GM12878 (cell line): Measurements from ENCODE around the gene FERD3L. TPM values are rescaled to one million over a fixed set of nuclear protein-coding genes. Genes with fewer than 3 reads are reported as not detected.

Experiments used
- ATAC-seq: fragments of 200-7000 bp; cut with Tn5 transposase; 3 replicates; pipeline ENCODE4 v1.9.1; 2020; ENCODE audit warnings: mild to moderate bottlenecking, moderate library complexity
- BruUV-seq: library from RNA; stranded (reverse); fragments of 400-500 nt; replicated peaks from 2 replicates; lab custom pipeline; 2021; lab: Mats Ljungman, UMichigan
- CTCF ChIA-PET: fragments of 300-600 bp; sonication (Branson Sonifier 250); formaldehyde crosslinking; extraction: SDS; loops from one replicate; lab custom pipeline; 2021; ENCODE audit warnings: inconsistent platforms; lab: Yijun Ruan, JAX
- POLR2A ChIA-PET: fragments of 350-600 bp; formaldehyde crosslinking; extraction: SDS; loops from one replicate; lab custom pipeline; 2021; ENCODE audit warnings: inconsistent platforms; lab: Charles Lee
- RAD21 ChIA-PET: fragments of 300-600 bp; sonication (Branson Sonifier 250); formaldehyde crosslinking; loops from one replicate; lab custom pipeline; 2023; ENCODE audit warnings: antibody characterized with exemption; ENCODE audit not compliant: unreplicated experiment; lab: Charles Lee
- SMC1A ChIA-PET: fragments of 300-600 bp; sonication (Branson Sonifier 250); formaldehyde crosslinking; loops from one replicate; lab custom pipeline; 2023; ENCODE audit not compliant: unreplicated experiment, uncharacterized antibody; lab: Charles Lee
- DNase-seq: peaks from one replicate; pipeline ENCODE4 v3.0.0-alpha.2; 2011; ENCODE audit warnings: low read depth, low spot score
- FAIRE-seq: peaks from 3 replicates; lab custom pipeline; 2011; peaks lifted over from hg19 to GRCh38; lab: Jason Lieb, UNC
- H2AFZ ChIP-seq: 2 replicates; pipeline ENCODE4 v1.6.0; 2011; ENCODE audit warnings: low read depth, low read length, control low read depth; ENCODE audit not compliant: control insufficient read depth
- H3K27ac ChIP-seq: 2 replicates; pipeline ENCODE4 v1.5.1; 2011; ENCODE audit warnings: control low read depth; ENCODE audit not compliant: control insufficient read depth, insufficient read depth
- H3K27me3 ChIP-seq, 2 experiments: replicated peaks in 1 of 2; 2 replicates each; pipeline versions ENCODE4 v1.6.0 to v1.6.1; 2011; ENCODE audit warnings: low read length in 1 of 2; ENCODE audit not compliant: control insufficient read depth in 2 of 2, insufficient read depth in 2 of 2
- H3K36me3 ChIP-seq, 2 experiments: 2 replicates each; pipeline ENCODE4 v1.5.1; 2011; ENCODE audit warnings: low read length in 1 of 2; ENCODE audit not compliant: control insufficient read depth in 2 of 2, insufficient read depth in 2 of 2
- H3K4me1 ChIP-seq: 2 replicates; pipeline ENCODE4 v1.6.1; 2011; ENCODE audit warnings: mild to moderate bottlenecking, low read length, moderate library complexity, mixed read lengths; ENCODE audit not compliant: control insufficient read depth, insufficient read depth
- H3K4me2 ChIP-seq: 2 replicates; pipeline ENCODE4 v1.6.0; 2011; ENCODE audit warnings: control low read depth; ENCODE audit not compliant: control insufficient read depth, insufficient read depth
- H3K4me3 ChIP-seq: fragments of 200-600 bp; sonication (generic); 2 replicates; pipeline ENCODE4 v1.5.1; 2016
- H3K79me2 ChIP-seq: 2 replicates; pipeline ENCODE4 v1.6.0; 2011; ENCODE audit warnings: low read length; ENCODE audit not compliant: control insufficient read depth, insufficient read depth
- H3K9ac ChIP-seq: 2 replicates; pipeline ENCODE4 v1.8.0; 2011; ENCODE audit warnings: low read length, control low read depth, mixed read lengths; ENCODE audit not compliant: control insufficient read depth, insufficient read depth
- H3K9me3 ChIP-seq: replicated peaks from 3 replicates; pipeline ENCODE4 v1.5.1; 2011; ENCODE audit warnings: mild to moderate bottlenecking, low read length; ENCODE audit not compliant: control insufficient read depth, insufficient read depth
- H4K20me1 ChIP-seq: 2 replicates; pipeline ENCODE4 v1.6.0; 2011; ENCODE audit not compliant: control insufficient read depth, insufficient read depth
- BCLAF1 ChIP-seq: fragments of 450-650 bp; IDR thresholded peaks from 2 replicates; pipeline ENCODE4 v1.6.1; 2017; ENCODE audit warnings: antibody characterized with exemption, mild to moderate bottlenecking, moderate library complexity
- SKIL ChIP-seq: fragments of 450-650 bp; IDR thresholded peaks from 2 replicates; pipeline ENCODE4 v1.6.1; 2017; ENCODE audit warnings: mild to moderate bottlenecking, low read depth, inconsistent platforms; ENCODE audit not compliant: poor library complexity, severe bottlenecking
- ZNF622 ChIP-seq: fragments of 450-650 bp; IDR thresholded peaks from 2 replicates; pipeline ENCODE4 v1.6.1; 2017; ENCODE audit warnings: mild to moderate bottlenecking, inconsistent platforms
- ZZZ3 ChIP-seq: IDR thresholded peaks from 2 replicates; pipeline ENCODE4 v1.6.1; 2011; ENCODE audit warnings: low read depth; ENCODE audit not compliant: control insufficient read depth, insufficient read length
- WGBS: methylation state at CpG from one replicate; pipeline ENCODE4 v1.1.6; 2016; ENCODE audit warnings: low lambda C conversion rate; ENCODE audit not compliant: insufficient replicate concordance, insufficient coverage; ENCODE audit errors: missing lambda C conversion rate; 5-methylcytosine and 5-hydroxymethylcytosine counted together
- in situ Hi-C: fragments of 300-500 bp; cut with MboI; formaldehyde crosslinking; loops from 9 replicates; pipeline ENCODE4 v1.14.3; 2018; ENCODE audit warnings: mixed read lengths
- intact Hi-C: fragments of 100-400 bp; cut with micrococcal nuclease; formaldehyde crosslinking; loops from one replicate; pipeline ENCODE4 v1.14.2; 2022; ENCODE audit not compliant: unreplicated experiment
- polyA plus RNA-seq, 11 experiments: library from polyadenylated mRNA; depleted of rRNA in 4 of 11; unstranded in 6 of 11; stranded (reverse) in 5 of 11; fragments of >200 nt; fragmentation: Nextera tagmentation in 4 of 11; fragmentation: Illumina TruSeq in 1 of 11; extraction: Ambion mirVana in 4 of 11; extraction: Trizol in 1 of 11; gene quantifications; 1 replicate in 1 of 11; 2 replicates in 10 of 11; pipeline versions ENCODE4 v1.2.1 to v1.2.3, GENCODE V29; 2011 to 2016; ENCODE audit warnings: inconsistent platforms in 2 of 11, missing spikeins in 2 of 11, low read depth in 1 of 11
- total RNA-seq, 4 experiments: library from RNA; depleted of rRNA in 3 of 4; stranded (reverse); fragments of >200 nt in 3 of 4; fragmentation: Illumina TruSeq in 1 of 4; extraction: Trizol in 1 of 4; gene quantifications; 2 replicates each; pipeline versions ENCODE4 v1.2.1 to v1.2.3, GENCODE V29; 2013 to 2021

FERD3L gene
- total and polyA plus RNA-seq, 10 of the 15 experiments (the other 5 are each of a cell fraction or from before 2014, with no cell fraction given) = not detected

GRCh38 chr7:19133886-19134285 lies 11.3 kb downstream of the FERD3L start:
- TF ChIP-seq SKIL = no peak
- no peak overlapping the region for H2AFZ ChIP-seq
- no peaks in the 10 kb centered on the region for H3K27me3 ChIP-seq
- H3K4me1 ChIP-seq = no peaks in the 10 kb centered on the region
- DNase-seq (no peak), FAIRE-seq (no peak), ATAC-seq (no peak)
- no peak overlapping the region for H3K9ac ChIP-seq
- 9% methylated on average over 4 of the region's 4 CpGs for WGBS
- H3K79me2 ChIP-seq = no peaks in the 10 kb centered on the region
- no peaks in the 10 kb centered on the region for H3K36me3 ChIP-seq
- H3K27ac ChIP-seq = no peak overlapping the region
- no peak overlapping the region for H3K4me3 ChIP-seq
- BruUV-seq = no TSS peak
- no peaks in the 10 kb centered on the region for H3K9me3 ChIP-seq
- RAD21 ChIA-PET = no interaction called here
- no peaks in the 10 kb centered on the region for H4K20me1 ChIP-seq
- in situ Hi-C loops = no loop called here
- intact Hi-C loops = no loop called here
- CTCF ChIA-PET = interaction anchor here (1.2 kb wide), 1 partner anchor 12 kb away, joined by 4 read pairs; no protein-coding TSS in a partner anchor
- no peak overlapping the region for H3K4me2 ChIP-seq
- SMC1A ChIA-PET = no interaction called here
- POLR2A ChIA-PET = no interaction called here

- Histone ChIP-seq H3K27ac (no peak overlapping the region), H4K20me1 (no peaks in the 10 kb centered on the region), H3K4me2 (no peak overlapping the region), H3K79me2 (no peaks in the 10 kb centered on the region), H3K27me3 (no peaks in the 10 kb centered on the region), H3K9me3 (no peaks in the 10 kb centered on the region), H3K4me3 (no peak overlapping the region), H2AFZ (no peak overlapping the region), H3K36me3 (no peaks in the 10 kb centered on the region), H3K9ac (no peak overlapping the region), H3K4me1 (no peaks in the 10 kb centered on the region)
- TF ChIP-seq ZZZ3 (no peak), BCLAF1 (no peak), ZNF622 (no peak)
- intact Hi-C loops = no loop called here
- no TSS peak for BruUV-seq
- WGBS = 35% methylated on average over 4 of the region's 4 CpGs
- ChIA-PET CTCF (interaction anchor here (1.2 kb wide), 1 partner anchor 11 kb away, joined by 4 read pairs; no protein-coding TSS in a partner anchor), POLR2A (no interaction called here), SMC1A (no interaction called here), RAD21 (no interaction called here)
- DNase-seq = no peak
- in situ Hi-C loops = no loop called here
- ATAC-seq = no peak
- no peak for FAIRE-seq
Measured at GRCh38 chr7:19133390-19133789, 11.8 kb downstream of the FERD3L start.
